GM23338 (cell line): ENCODE data around the gene FXYD7. TPM values are rescaled to one million over a fixed set of nuclear protein-coding genes. Genes with fewer than 3 reads are reported as not detected.

Experiments used
- ATAC-seq: fragments of 200-7000 bp; cut with Tn5 transposase; 3 replicates; pipeline ENCODE4 v1.9.1; 2020
- DNase-seq: peaks from one replicate; pipeline ENCODE4 v3.0.0-alpha.2; 2015; ENCODE audit warnings: low spot score
- H2AFZ ChIP-seq: fragments of 200-600 bp; sonication (generic); 2 replicates; pipeline ENCODE4 v1.8.0; 2016; ENCODE audit warnings: antibody characterized with exemption, mild to moderate bottlenecking, moderate library complexity
- H3F3A ChIP-seq: fragments of 200-600 bp; sonication (generic); replicated peaks from 2 replicates; pipeline ENCODE4 v1.8.0; 2017; ENCODE audit warnings: antibody characterized with exemption, mixed run types, low read depth
- H3K27ac ChIP-seq: fragments of 200-600 bp; sonication (generic); 2 replicates; pipeline ENCODE4 v1.6.1; 2016; ENCODE audit warnings: low read depth
- H3K27me3 ChIP-seq: fragments of 200-600 bp; sonication (generic); 2 replicates; pipeline ENCODE4 v1.8.0; 2016; ENCODE audit warnings: mild to moderate bottlenecking, mixed run types, moderate library complexity; ENCODE audit not compliant: insufficient read depth
- H3K36me3 ChIP-seq: fragments of 200-600 bp; sonication (generic); 2 replicates; pipeline ENCODE4 v1.8.0; 2016; ENCODE audit warnings: mild to moderate bottlenecking; ENCODE audit not compliant: insufficient read depth
- H3K4me1 ChIP-seq: fragments of 200-600 bp; sonication (generic); 2 replicates; pipeline ENCODE4 v1.8.0; 2016; ENCODE audit warnings: mild to moderate bottlenecking, moderate library complexity; ENCODE audit not compliant: insufficient read depth
- H3K4me2 ChIP-seq: fragments of 200-600 bp; sonication (generic); 2 replicates; pipeline ENCODE4 v1.7.1; 2017; ENCODE audit warnings: mixed run types
- H3K4me3 ChIP-seq: fragments of 200-600 bp; sonication (generic); 2 replicates; pipeline ENCODE4 v1.6.1; 2016; ENCODE audit warnings: mixed run types
- H3K79me2 ChIP-seq: fragments of 200-600 bp; sonication (generic); replicated peaks from 2 replicates; pipeline ENCODE4 v1.8.0; 2017; ENCODE audit warnings: mild to moderate bottlenecking; ENCODE audit not compliant: insufficient read depth
- H3K9me2 ChIP-seq: fragments of 200-600 bp; sonication (generic); 2 replicates; pipeline ENCODE4 v1.8.0; 2017; ENCODE audit not compliant: insufficient read depth
- H4K20me1 ChIP-seq: fragments of 200-600 bp; sonication (generic); replicated peaks from 2 replicates; pipeline ENCODE4 v1.8.0; 2017; ENCODE audit warnings: mild to moderate bottlenecking; ENCODE audit not compliant: insufficient read depth
- H3K27ac Mint-ChIP-seq: 2 replicates; pipeline ENCODE4 v1.8.0; 2020; ENCODE audit warnings: inconsistent platforms, mild to moderate bottlenecking, moderate library complexity, mixed read lengths
- H3K27me3 Mint-ChIP-seq: 3 replicates; pipeline ENCODE4 v1.8.0; 2022; ENCODE audit warnings: low read depth, mild to moderate bottlenecking, moderate library complexity, mixed read lengths, inconsistent platforms; ENCODE audit not compliant: insufficient read depth, poor library complexity
- H3K36me3 Mint-ChIP-seq: 3 replicates; pipeline ENCODE4 v1.8.0; 2021; ENCODE audit warnings: low read depth, mild to moderate bottlenecking, inconsistent platforms, moderate library complexity, mixed read lengths
- H3K4me1 Mint-ChIP-seq: 3 replicates; pipeline ENCODE4 v1.8.0; 2020; ENCODE audit warnings: mild to moderate bottlenecking, inconsistent platforms, mixed read lengths
- H3K4me3 Mint-ChIP-seq: 3 replicates; pipeline ENCODE4 v1.8.0; 2021; ENCODE audit warnings: moderate library complexity, mild to moderate bottlenecking, inconsistent platforms, mixed read lengths
- H3K9me3 Mint-ChIP-seq: 3 replicates; pipeline ENCODE4 v1.8.0; 2020; ENCODE audit warnings: moderate library complexity, mild to moderate bottlenecking, inconsistent platforms, mixed read lengths
- CREB1 ChIP-seq: fragments of 250-450 bp; sonication (Bioruptor Pico); IDR thresholded peaks from 2 replicates; pipeline ENCODE4 v1.5.0; 2020; ENCODE audit warnings: low read depth, mild to moderate bottlenecking, moderate library complexity
- EZH2 ChIP-seq: fragments of 200-600 bp; sonication (generic); IDR thresholded peaks from one replicate; pipeline ENCODE4 v1.8.0; 2017; ENCODE audit warnings: antibody characterized with exemption, mild to moderate bottlenecking, low read depth; ENCODE audit not compliant: unreplicated experiment
- EZH2phosphoT487 ChIP-seq: fragments of 200-600 bp; sonication (generic); IDR thresholded peaks from one replicate; pipeline ENCODE4 v1.8.1; 2018; ENCODE audit warnings: antibody characterized with exemption; ENCODE audit not compliant: unreplicated experiment
- JUNB ChIP-seq: IDR thresholded peaks from one replicate; pipeline ENCODE4 v1.6.1; 2016; ENCODE audit warnings: antibody characterized with exemption; ENCODE audit not compliant: unreplicated experiment
- NANOG ChIP-seq: IDR thresholded peaks from 2 replicates; pipeline ENCODE4 v1.6.1; 2016; ENCODE audit warnings: antibody characterized with exemption, borderline replicate concordance
- POLR2AphosphoS5 ChIP-seq: IDR thresholded peaks from 2 replicates; pipeline ENCODE4 v1.6.1; 2016; ENCODE audit warnings: antibody characterized with exemption, low read depth
- STAT1 ChIP-seq: IDR thresholded peaks from one replicate; pipeline ENCODE4 v1.6.1; 2016; ENCODE audit warnings: antibody characterized with exemption; ENCODE audit not compliant: unreplicated experiment
- ZNF114 ChIP-seq: fragments of 250-450 bp; sonication (Bioruptor Pico); IDR thresholded peaks from 2 replicates; pipeline ENCODE4 v1.5.0; 2020; ENCODE audit warnings: mild to moderate bottlenecking, moderate library complexity
- ZNF331 ChIP-seq: fragments of 250-450 bp; sonication (Bioruptor Pico); IDR thresholded peaks from 2 replicates; pipeline ENCODE4 v1.5.0; 2020; ENCODE audit warnings: low read depth, mild to moderate bottlenecking, moderate library complexity
- ZNF462 ChIP-seq: fragments of 250-450 bp; sonication (Bioruptor Pico); IDR thresholded peaks from 2 replicates; pipeline ENCODE4 v1.5.0; 2020; ENCODE audit warnings: mild to moderate bottlenecking, moderate library complexity
- polyA plus RNA-seq: library from polyadenylated mRNA; unstranded; fragments of >200 nt; fragmentation: Nextera tagmentation; extraction: Ambion mirVana; gene quantifications from 2 replicates; pipeline ENCODE4 v1.2.1, GENCODE V29; 2016
- total RNA-seq: library from RNA; depleted of rRNA; stranded (reverse); fragments of >200 nt; shearing (Covaris generic); gene quantifications from 2 replicates; pipeline ENCODE4 v1.2.3, GENCODE V29; 2014

The FXYD7 gene
- total and polyA plus RNA-seq, 2 experiments from 2014 or later, result 9.6 to 44.0 TPM

- TF ChIP-seq ZNF331 (CRISPR knock-in tag), result no peak
- no peak for TF ChIP-seq STAT1
- TF ChIP-seq EZH2phosphoT487, result no peak
- no peak for TF ChIP-seq ZNF114 (CRISPR knock-in tag)
- no peak for TF ChIP-seq EZH2
- no peak for TF ChIP-seq NANOG
- no peak for TF ChIP-seq CREB1 (CRISPR knock-in tag)
- TF ChIP-seq ZNF462 (CRISPR knock-in tag), result no peak
- no peak for TF ChIP-seq POLR2AphosphoS5
- no peak for TF ChIP-seq JUNB
- no peak overlapping the region for H3K4me3 Mint-ChIP-seq
These were observed 37.4 kb upstream of the FXYD7 start for GRCh38 chr19:35105411-35106290.

More at GRCh38 chr19:35105411-35106290, 37.4 kb upstream of the FXYD7 start:
- no peaks in the 10 kb centered on the region for H3K9me2 ChIP-seq
- no peak overlapping the region for H3K27ac Mint-ChIP-seq
- H3K79me2 ChIP-seq, result no peaks in the 10 kb centered on the region
- H3F3A ChIP-seq, result no peaks in the 10 kb centered on the region
- H3K9me3 Mint-ChIP-seq, result no peaks in the 10 kb centered on the region; the same call in 1 of the 3 replicates
- no peak overlapping the region for H3K4me2 ChIP-seq
- ATAC-seq (no peak), DNase-seq (no peak)
- H3K36me3 ChIP-seq, result no peaks in the 10 kb centered on the region
- H4K20me1 ChIP-seq, result no peaks in the 10 kb centered on the region
- peaks cover 8% of the 10 kb centered on the region for H3K4me1 Mint-ChIP-seq
- H3K4me3 ChIP-seq, result no peak overlapping the region
- H3K36me3 Mint-ChIP-seq, result peaks cover 11% of the 10 kb centered on the region; the same call in 1 of the 3 replicates
- H2AFZ ChIP-seq, result no peak overlapping the region
- H3K4me1 ChIP-seq, result peaks cover 1% of the 10 kb centered on the region; the same call in 1 of the 2 replicates
- H3K27ac ChIP-seq, result no peak overlapping the region
- H3K27me3 Mint-ChIP-seq, result peaks cover 19% of the 10 kb centered on the region
- H3K27me3 ChIP-seq, result no peaks in the 10 kb centered on the region
